Measurements from ENCODE around the gene KNL1.

GRCh38 chr15:40563426-40563825 is 30.6 kb upstream of the KNL1 start:
- TF ChIP-seq CTCF (conservative IDR thresholded peaks at IDR 0.05) (no peak), EZH2 (IDR thresholded peaks at IDR 0.05; ENCODE audit: low read depth) (no peak)

All from PC-9 (cell line).